ENCODE data around the gene LIN28B.

DNA sequence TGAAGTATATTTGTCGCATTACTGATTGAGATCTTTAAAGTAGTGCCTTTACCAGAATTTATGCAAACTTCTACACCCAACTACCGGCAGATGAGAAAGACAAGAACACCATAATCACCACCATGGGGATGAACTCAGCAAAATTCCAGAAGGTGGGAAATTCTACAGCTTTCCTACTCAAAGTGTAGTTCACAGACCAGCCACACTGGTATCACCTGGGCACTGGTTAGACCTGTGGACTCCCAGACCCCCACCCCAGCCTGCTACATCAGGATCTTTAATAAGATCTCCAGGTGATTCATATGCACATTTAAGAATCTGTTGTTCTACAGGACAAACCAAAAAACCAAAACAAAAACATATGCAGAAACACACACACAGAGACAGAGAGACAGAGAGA lies 155.0 kb downstream of the LIN28B start:
- TF ChIP-seq POLR2A (IDR thresholded peaks at IDR 0.05): no peak
- TF ChIP-seq CTCF (IDR thresholded peaks at IDR 0.05 in 8 of 11, conservative IDR thresholded peaks at IDR 0.05 in 3 of 11): no peak
- TF ChIP-seq POLR2AphosphoS5 (IDR thresholded peaks at IDR 0.05): no peak

Data from spleen (tissue), 7 donors.